ENCODE data around the gene PKIG.

- TF ChIP-seq CTCF (optimal IDR thresholded peaks at IDR 0.05 in 1 of 3, IDR thresholded peaks at IDR 0.05 in 1 of 3, conservative IDR thresholded peaks at IDR 0.05 in 1 of 3; ENCODE audit: extremely low read depth in 1 of 3, insufficient read depth in 2 of 3, low read length in 3 of 3) (no peak), EZH2 (IDR thresholded peaks at IDR 0.05; ENCODE audit: low read length) (no peak)
Observed at GRCh38 chr20:44601236-44601671, 18.9 kb downstream of the PKIG start.
